Stimulated activated CD8-positive, alpha-beta memory T cell treated with anti-CD3 and anti-CD28 coated beads, Interleukin-15, amount 100 ng/mL, for 48 hours (primary cell): ENCODE measurements around the gene SELENOK.

Source experiments
- DNase-seq, 2 donors: peaks; one replicate each; pipeline ENCODE4 v3.0.0-alpha.2; 2020; ENCODE audit warnings: low read depth in 2 of 2

The SELENOK gene

GRCh38 chr3:53842436-53843194 lies 49.0 kb downstream of the SELENOK start:
- no peak for DNase-seq

GRCh38 chr3:53841296-53841695 lies 50.4 kb downstream of the SELENOK start:
- DNase-seq: no peak

- DNase-seq: no peak
These were observed 54.3 kb downstream of the SELENOK start for GRCh38 chr3:53837331-53837730.

- no peak for DNase-seq
These were observed 55.4 kb downstream of the SELENOK start for GRCh38 chr3:53836084-53836872.

GRCh38 chr3:53835257-53835656 lies 56.4 kb downstream of the SELENOK start:
- no peak for DNase-seq

- no peak for DNase-seq
These were observed 57.1 kb downstream of the SELENOK start for GRCh38 chr3:53834429-53835095.
